Karpas-422 (cell line): ENCODE data around the gene TP53BP2. TPM values are rescaled to one million over a fixed set of nuclear protein-coding genes. Genes with fewer than 3 reads are reported as not detected.
"Not testable (repeated sequence)": the region's sequence is repeated elsewhere in the genome, so short reads cannot be mapped to it uniquely, and the experiment has no call there.

Source experiments
- DNase-seq: peaks from one replicate; pipeline ENCODE4 v3.0.0-alpha.2; 2015
- H2AFZ ChIP-seq: fragments of 200-600 bp; sonication (generic); 2 replicates; pipeline ENCODE4 v1.6.1; 2014; ENCODE audit warnings: antibody characterized with exemption, low read length, mixed read lengths
- H3K27ac ChIP-seq: fragments of 200-600 bp; sonication (generic); 2 replicates; pipeline ENCODE4 v1.5.1; 2014; ENCODE audit warnings: mild to moderate bottlenecking, low read length, moderate library complexity
- H3K27me3 ChIP-seq: fragments of 200-600 bp; sonication (generic); 2 replicates; pipeline ENCODE4 v1.6.1; 2014; ENCODE audit warnings: low read length, mixed read lengths
- H3K36me3 ChIP-seq: fragments of 200-600 bp; sonication (generic); 2 replicates; pipeline ENCODE4 v1.6.1; 2014; ENCODE audit warnings: low read length, mixed read lengths; ENCODE audit not compliant: insufficient read depth
- H3K4me1 ChIP-seq: fragments of 200-600 bp; sonication (generic); 2 replicates; pipeline ENCODE4 v1.6.1; 2014; ENCODE audit warnings: mild to moderate bottlenecking, low read length, mixed read lengths
- H3K4me2 ChIP-seq: fragments of 200-600 bp; sonication (generic); 2 replicates; pipeline ENCODE4 v1.6.1; 2014; ENCODE audit warnings: low read length, low read depth, mild to moderate bottlenecking; ENCODE audit not compliant: poor library complexity, severe bottlenecking
- H3K4me3 ChIP-seq: fragments of 200-600 bp; sonication (generic); 2 replicates; pipeline ENCODE4 v1.5.1; 2014; ENCODE audit warnings: mild to moderate bottlenecking, antibody characterized with exemption, low read length, mixed read lengths
- H3K79me2 ChIP-seq: fragments of 200-600 bp; sonication (generic); 2 replicates; pipeline ENCODE4 v1.6.1; 2014; ENCODE audit warnings: mild to moderate bottlenecking, low read length, mixed read lengths
- H3K9ac ChIP-seq: fragments of 200-600 bp; sonication (generic); 2 replicates; pipeline ENCODE4 v1.6.0; 2014; ENCODE audit warnings: low read length
- H3K9me2 ChIP-seq: fragments of 200-600 bp; sonication (generic), shearing (Covaris generic); replicated peaks from 2 replicates; pipeline ENCODE4 v1.6.0; 2014; ENCODE audit warnings: mild to moderate bottlenecking, low read length, moderate library complexity; ENCODE audit not compliant: insufficient read depth
- H3K9me3 ChIP-seq: fragments of 300-700, 200-600 bp; sonication (generic); 2 replicates; pipeline ENCODE4 v1.6.1; 2014; ENCODE audit warnings: low read length, mixed read lengths
- H4K20me1 ChIP-seq: fragments of 200-600 bp; sonication (generic); 2 replicates; pipeline ENCODE4 v1.6.1; 2014; ENCODE audit warnings: mild to moderate bottlenecking, antibody characterized with exemption, low read length, low read depth; ENCODE audit not compliant: insufficient read depth
- total RNA-seq: library from RNA; depleted of rRNA; stranded (reverse); fragments of >200 nt; shearing (Covaris generic); gene quantifications from 2 replicates; pipeline ENCODE4 v1.2.3, GENCODE V29; 2014; ENCODE audit warnings: low replicate concordance; rRNA removed

Gene TP53BP2, protein sequence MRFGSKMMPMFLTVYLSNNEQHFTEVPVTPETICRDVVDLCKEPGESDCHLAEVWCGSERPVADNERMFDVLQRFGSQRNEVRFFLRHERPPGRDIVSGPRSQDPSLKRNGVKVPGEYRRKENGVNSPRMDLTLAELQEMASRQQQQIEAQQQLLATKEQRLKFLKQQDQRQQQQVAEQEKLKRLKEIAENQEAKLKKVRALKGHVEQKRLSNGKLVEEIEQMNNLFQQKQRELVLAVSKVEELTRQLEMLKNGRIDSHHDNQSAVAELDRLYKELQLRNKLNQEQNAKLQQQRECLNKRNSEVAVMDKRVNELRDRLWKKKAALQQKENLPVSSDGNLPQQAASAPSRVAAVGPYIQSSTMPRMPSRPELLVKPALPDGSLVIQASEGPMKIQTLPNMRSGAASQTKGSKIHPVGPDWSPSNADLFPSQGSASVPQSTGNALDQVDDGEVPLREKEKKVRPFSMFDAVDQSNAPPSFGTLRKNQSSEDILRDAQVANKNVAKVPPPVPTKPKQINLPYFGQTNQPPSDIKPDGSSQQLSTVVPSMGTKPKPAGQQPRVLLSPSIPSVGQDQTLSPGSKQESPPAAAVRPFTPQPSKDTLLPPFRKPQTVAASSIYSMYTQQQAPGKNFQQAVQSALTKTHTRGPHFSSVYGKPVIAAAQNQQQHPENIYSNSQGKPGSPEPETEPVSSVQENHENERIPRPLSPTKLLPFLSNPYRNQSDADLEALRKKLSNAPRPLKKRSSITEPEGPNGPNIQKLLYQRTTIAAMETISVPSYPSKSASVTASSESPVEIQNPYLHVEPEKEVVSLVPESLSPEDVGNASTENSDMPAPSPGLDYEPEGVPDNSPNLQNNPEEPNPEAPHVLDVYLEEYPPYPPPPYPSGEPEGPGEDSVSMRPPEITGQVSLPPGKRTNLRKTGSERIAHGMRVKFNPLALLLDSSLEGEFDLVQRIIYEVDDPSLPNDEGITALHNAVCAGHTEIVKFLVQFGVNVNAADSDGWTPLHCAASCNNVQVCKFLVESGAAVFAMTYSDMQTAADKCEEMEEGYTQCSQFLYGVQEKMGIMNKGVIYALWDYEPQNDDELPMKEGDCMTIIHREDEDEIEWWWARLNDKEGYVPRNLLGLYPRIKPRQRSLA
- total RNA-seq: 0.72 and 1.5 TPM in 2 replicates

GRCh38 chr1:223845810-223846682, at the start of gene TP53BP2:
Gene TP53BP2, minus strand, starts transcription at chr1:223845947. Its CDS starts 267 bp downstream, at chr1:223845680.
- Histone ChIP-seq H3K27me3 (0 out of 2 replicates have a peak, but pooled peaks cover 3% of the 10 kb centered on the region), H3K9me2 (no peaks in the 10 kb centered on the region; the same call in 1 of the 2 replicates), H3K27ac (no peak within 1 kb of the TSS), H3K36me3 (no peaks in the 10 kb centered on the region), H3K4me1 (peaks cover 16% of the 10 kb centered on the region), H3K9ac (peak within 1 kb of the TSS; percentile 72), H3K79me2 (no peaks in the 10 kb centered on the region), H4K20me1 (no peaks in the 10 kb centered on the region), H3K9me3 (no peaks in the 10 kb centered on the region), H2AFZ (peak within 1 kb of the TSS; percentile 99), H3K4me2 (peak within 1 kb of the TSS; percentile 91), H3K4me3 (peak within 1 kb of the TSS; percentile 71)
- DNase-seq: peak; percentile 74

DNA sequence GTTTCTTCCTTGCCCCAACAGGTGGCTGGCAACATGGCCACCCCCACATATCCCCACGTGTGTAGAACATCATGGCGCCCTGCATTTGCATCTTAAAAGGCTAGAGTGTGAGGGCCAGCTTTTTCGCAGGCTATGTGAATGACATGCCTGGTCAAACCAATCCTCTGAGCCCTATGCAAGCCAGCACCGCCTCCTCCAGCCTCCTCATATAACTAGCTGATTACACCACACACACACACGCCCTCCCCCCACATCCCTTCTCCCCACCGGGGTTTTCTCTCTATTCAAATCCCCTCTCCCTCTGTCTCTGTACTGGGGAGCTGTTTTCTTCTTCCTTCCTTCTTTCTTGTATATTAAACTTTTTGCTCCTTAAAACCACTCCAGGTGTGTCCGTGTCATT, 44.7 kb upstream of the TP53BP2 start:
- H3K9me2 ChIP-seq, H3K4me3 ChIP-seq, H3K27me3 ChIP-seq, H3K36me3 ChIP-seq, H4K20me1 ChIP-seq, H2AFZ ChIP-seq, H3K9me3 ChIP-seq, H3K4me1 ChIP-seq, DNase-seq, H3K79me2 ChIP-seq, H3K4me2 ChIP-seq, H3K9ac ChIP-seq, H3K27ac ChIP-seq: not testable (repeated sequence)

DNA sequence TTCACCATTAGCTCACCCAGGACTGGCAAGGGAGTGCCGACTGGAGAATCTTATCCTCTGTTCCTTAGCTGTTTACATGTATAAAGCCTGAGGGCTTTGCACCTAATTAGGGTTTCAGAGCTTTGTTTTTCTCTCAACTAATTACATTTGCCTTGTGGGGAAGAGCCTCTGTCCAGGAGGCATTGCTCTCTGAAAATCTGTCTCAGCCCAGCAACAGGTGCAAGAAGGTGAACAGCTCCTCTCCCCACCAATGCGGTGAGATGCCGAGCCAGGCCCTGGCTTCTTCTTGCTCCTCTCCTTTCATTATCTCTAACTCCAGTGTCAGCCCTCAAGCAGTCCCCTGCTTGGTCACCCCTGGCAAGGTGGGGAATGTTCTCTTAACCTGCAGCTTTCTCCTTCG, 43.6 kb upstream of the TP53BP2 start:
- H3K9me3 ChIP-seq, H3K79me2 ChIP-seq, H3K9ac ChIP-seq: not testable (repeated sequence)

GRCh38 chr1:223887747-223888418, 42.1 kb upstream of the TP53BP2 start:
- peak overlapping the region; percentile 48; the same call in 1 of the 2 replicates for H3K4me3 ChIP-seq
- DNase-seq: peak; percentile 50
- H3K4me2 ChIP-seq: peak overlapping the region; percentile 59
- no peaks in the 10 kb centered on the region for H3K9me2 ChIP-seq
- no peak overlapping the region for H3K27ac ChIP-seq
- peak overlapping the region; percentile 86; the same call in 1 of the 2 replicates for H2AFZ ChIP-seq
- peak overlapping the region; percentile 34 for H3K9ac ChIP-seq
- H3K4me1 ChIP-seq: peaks cover 10% of the 10 kb centered on the region
- H3K79me2 ChIP-seq: no peaks in the 10 kb centered on the region
- H3K27me3 ChIP-seq: no peaks in the 10 kb centered on the region
- no peaks in the 10 kb centered on the region for H3K36me3 ChIP-seq
- H3K9me3 ChIP-seq: no peaks in the 10 kb centered on the region
- no peaks in the 10 kb centered on the region for H4K20me1 ChIP-seq

More for the DNA sequence above, 43.6 kb upstream of the TP53BP2 start:
- not testable (repeated sequence) for H3K4me1 ChIP-seq, H3K27ac ChIP-seq, H3K9me2 ChIP-seq, DNase-seq, H3K4me2 ChIP-seq, H3K4me3 ChIP-seq, H3K27me3 ChIP-seq, H3K36me3 ChIP-seq, H2AFZ ChIP-seq, H4K20me1 ChIP-seq

DNA sequence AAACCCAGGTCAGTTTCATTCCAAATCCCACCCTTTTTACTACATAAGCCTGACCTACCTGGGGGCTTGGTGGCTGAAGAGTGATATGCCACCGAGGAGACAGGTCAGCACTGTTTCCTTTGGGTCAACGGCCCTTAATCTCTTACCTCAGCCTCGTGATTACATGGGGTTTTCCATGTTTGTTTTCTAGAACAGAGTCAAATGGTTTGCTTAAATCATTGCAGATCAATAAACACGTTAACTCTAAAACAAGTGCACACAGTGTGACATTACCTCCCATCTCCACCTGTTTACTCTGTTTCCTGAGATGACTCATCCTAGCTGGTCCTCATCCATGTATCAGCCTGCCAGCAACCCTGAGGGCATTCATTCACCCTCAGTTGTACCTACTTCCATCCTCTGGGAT, 40.8 kb upstream of the TP53BP2 start:
- Histone ChIP-seq H3K9me3 (no peaks in the 10 kb centered on the region), H3K27ac (no peak overlapping the region), H3K9me2 (no peaks in the 10 kb centered on the region), H4K20me1 (no peaks in the 10 kb centered on the region), H3K27me3 (no peaks in the 10 kb centered on the region), H3K4me1 (peaks cover 10% of the 10 kb centered on the region), H3K9ac (no peak overlapping the region), H2AFZ (no peak overlapping the region), H3K79me2 (no peaks in the 10 kb centered on the region), H3K4me3 (no peak overlapping the region), H3K36me3 (no peaks in the 10 kb centered on the region), H3K4me2 (no peak overlapping the region)
- DNase-seq: no peak

GRCh38 chr1:223885614-223886013, 39.9 kb upstream of the TP53BP2 start:
- Histone ChIP-seq H3K9ac (no peak overlapping the region), H3K79me2 (no peaks in the 10 kb centered on the region), H3K4me3 (no peak overlapping the region)

More at GRCh38 chr1:223885614-223886013, 39.9 kb upstream of the TP53BP2 start:
- Histone ChIP-seq H3K4me1 (peaks cover 10% of the 10 kb centered on the region), H3K9me3 (no peaks in the 10 kb centered on the region), H3K27me3 (no peaks in the 10 kb centered on the region), H4K20me1 (no peaks in the 10 kb centered on the region), H3K36me3 (no peaks in the 10 kb centered on the region), H3K27ac (no peak overlapping the region), H2AFZ (no peak overlapping the region), H3K4me2 (no peak overlapping the region), H3K9me2 (no peaks in the 10 kb centered on the region)
- no peak for DNase-seq
